Measurements from ENCODE around the gene HSD17B8. TPM values are rescaled to one million over a fixed set of nuclear protein-coding genes. Genes with fewer than 3 reads are reported as not detected.

HSD17B8 gene
- polyA plus RNA-seq, 1 donor (not counting 4 experiments of a cell fraction or from before 2014, with no cell fraction given): 18.6 TPM

GRCh38 chr6:33173535-33174180, 30.8 kb upstream of the HSD17B8 start:
- no peaks in the 10 kb centered on the region for H3K4me1 ChIP-seq (ENCODE audit: control insufficient read depth, extremely low read depth, insufficient read depth, low read length)
- H4K20me1 ChIP-seq (ENCODE audit: control insufficient read depth, extremely low read depth, insufficient read depth, low read length): no peaks in the 10 kb centered on the region
- H3K36me3 ChIP-seq (ENCODE audit: control insufficient read depth in 2 of 2, extremely low read depth in 1 of 2, insufficient read depth in 2 of 2, low read length in 2 of 2): no peaks in the 10 kb centered on the region
- H2AFZ ChIP-seq (ENCODE audit: control insufficient read depth, low read length): no peak overlapping the region
- TF ChIP-seq CTCF (optimal IDR thresholded peaks at IDR 0.05 in 1 of 3, IDR thresholded peaks at IDR 0.05 in 1 of 3, conservative IDR thresholded peaks at IDR 0.05 in 1 of 3; ENCODE audit: extremely low read depth in 1 of 3, insufficient read depth in 2 of 3, low read length in 3 of 3): no peak
- TF ChIP-seq EZH2 (IDR thresholded peaks at IDR 0.05; ENCODE audit: low read length): no peak
- no peaks in the 10 kb centered on the region for H3K79me2 ChIP-seq (ENCODE audit: control insufficient read depth, insufficient read depth, low read length)
- H3K9me1 ChIP-seq (ENCODE audit: control insufficient read depth, extremely low read depth, insufficient read depth, low read length): no peaks in the 10 kb centered on the region
- H3K4me2 ChIP-seq (ENCODE audit: control insufficient read depth, extremely low read depth, insufficient read depth, low read depth, low read length): no peak overlapping the region
- FAIRE-seq (no peak), DNase-seq (ENCODE audit: low read depth, low spot score) (no peak)
- dilution Hi-C loops (cut with MboI; ENCODE audit: extremely low pct_ligation_motif_present, low sequenced_read_pairs): no loop called here
- H3K9ac ChIP-seq (ENCODE audit: control insufficient read depth, extremely low read depth, insufficient read depth, low read length): no peak overlapping the region
- H3K9me3 ChIP-seq (ENCODE audit: control insufficient read depth, low read depth, low read length): no peaks in the 10 kb centered on the region
- H3K27ac ChIP-seq (ENCODE audit: control insufficient read depth, insufficient read depth, low read length): no peak overlapping the region
- no peak overlapping the region for H3K4me3 ChIP-seq (ENCODE audit: control insufficient read depth in 2 of 3, extremely low read depth in 1 of 3, insufficient read depth in 2 of 3, low read depth in 1 of 3, low read length in 3 of 3)
- H3K27me3 ChIP-seq (ENCODE audit: control insufficient read depth, extremely low read depth, insufficient read depth, low read length): peaks cover 2% of the 10 kb centered on the region

- FAIRE-seq (no peak), DNase-seq (ENCODE audit: low read depth, low spot score) (no peak)
- dilution Hi-C loops (cut with MboI; ENCODE audit: extremely low pct_ligation_motif_present, low sequenced_read_pairs): no loop called here
Observed at GRCh38 chr6:33174784-33175183, 29.7 kb upstream of the HSD17B8 start.

More at GRCh38 chr6:33174784-33175183, 29.7 kb upstream of the HSD17B8 start:
- Histone ChIP-seq H4K20me1 (ENCODE audit: control insufficient read depth, extremely low read depth, insufficient read depth, low read length) (no peaks in the 10 kb centered on the region), H2AFZ (ENCODE audit: control insufficient read depth, low read length) (no peak overlapping the region), H3K27me3 (ENCODE audit: control insufficient read depth, extremely low read depth, insufficient read depth, low read length) (peaks cover 2% of the 10 kb centered on the region), H3K4me2 (ENCODE audit: control insufficient read depth, extremely low read depth, insufficient read depth, low read depth, low read length) (no peak overlapping the region), H3K27ac (ENCODE audit: control insufficient read depth, insufficient read depth, low read length) (no peak overlapping the region), H3K36me3 (ENCODE audit: control insufficient read depth in 2 of 2, extremely low read depth in 1 of 2, insufficient read depth in 2 of 2, low read length in 2 of 2) (no peaks in the 10 kb centered on the region), H3K9me1 (ENCODE audit: control insufficient read depth, extremely low read depth, insufficient read depth, low read length) (no peaks in the 10 kb centered on the region), H3K79me2 (ENCODE audit: control insufficient read depth, insufficient read depth, low read length) (no peaks in the 10 kb centered on the region), H3K4me1 (ENCODE audit: control insufficient read depth, extremely low read depth, insufficient read depth, low read length) (no peaks in the 10 kb centered on the region), H3K9me3 (ENCODE audit: control insufficient read depth, low read depth, low read length) (no peaks in the 10 kb centered on the region), H3K9ac (ENCODE audit: control insufficient read depth, extremely low read depth, insufficient read depth, low read length) (no peak overlapping the region), H3K4me3 (ENCODE audit: control insufficient read depth in 2 of 3, extremely low read depth in 1 of 3, insufficient read depth in 2 of 3, low read depth in 1 of 3, low read length in 3 of 3) (no peak overlapping the region)
- no peak for TF ChIP-seq CTCF (optimal IDR thresholded peaks at IDR 0.05 in 1 of 3, IDR thresholded peaks at IDR 0.05 in 1 of 3, conservative IDR thresholded peaks at IDR 0.05 in 1 of 3; ENCODE audit: extremely low read depth in 1 of 3, insufficient read depth in 2 of 3, low read length in 3 of 3)

All from keratinocyte (primary cell).